HL-60 (cell line): ENCODE data around the gene ZNF862.

Experiments used
- CTCF ChIP-seq: IDR thresholded peaks from one replicate; pipeline ENCODE4 v1.5.1; 2011; ENCODE audit warnings: low read length, control low read depth, inconsistent platforms; ENCODE audit not compliant: insufficient read depth
- GABPA ChIP-seq: IDR thresholded peaks from 2 replicates; pipeline ENCODE4 v1.6.1; 2012; ENCODE audit warnings: low read depth
- REST ChIP-seq: IDR thresholded peaks from 2 replicates; pipeline ENCODE4 v1.6.1; 2012; ENCODE audit warnings: low read depth; ENCODE audit not compliant: insufficient replicate concordance

GRCh38 chr7:149850007-149850594 is 11.9 kb downstream of the ZNF862 start:
- TF ChIP-seq CTCF (no peak), REST (no peak), GABPA (no peak)
